SJSA1 (cell line): ENCODE data around the gene EEFSEC. TPM values are rescaled to one million over a fixed set of nuclear protein-coding genes. Genes with fewer than 3 reads are reported as not detected.

ENCODE experiments used
- DNase-seq, 2 experiments: peaks; one replicate each; pipeline ENCODE4 v3.0.0-alpha.2; 2015 to 2020; ENCODE audit warnings: low spot score in 2 of 2, low read depth in 1 of 2
- H3K27ac ChIP-seq: fragments of 250-450 bp; sonication (Bioruptor Pico); 2 replicates; pipeline ENCODE4 v1.5.1; 2020; ENCODE audit warnings: mild to moderate bottlenecking, moderate library complexity
- H3K27me3 ChIP-seq: fragments of 250-450 bp; sonication (Bioruptor Pico); replicated peaks from 2 replicates; pipeline ENCODE4 v1.5.1; 2020; ENCODE audit warnings: mild to moderate bottlenecking, moderate library complexity
- H3K36me3 ChIP-seq: fragments of 250-450 bp; sonication (Bioruptor Pico); 2 replicates; pipeline ENCODE4 v1.5.1; 2020; ENCODE audit warnings: mild to moderate bottlenecking
- H3K4me1 ChIP-seq: fragments of 250-450 bp; sonication (Bioruptor Pico); replicated peaks from 2 replicates; pipeline ENCODE4 v1.6.1; 2021; ENCODE audit warnings: mild to moderate bottlenecking
- H3K4me3 ChIP-seq: fragments of 250-450 bp; sonication (Bioruptor Pico); 2 replicates; pipeline ENCODE4 v1.5.1; 2020; ENCODE audit warnings: mild to moderate bottlenecking
- H3K9me3 ChIP-seq: fragments of 250-450 bp; sonication (Bioruptor Pico); replicated peaks from 2 replicates; pipeline ENCODE4 v1.5.1; 2020; ENCODE audit warnings: mild to moderate bottlenecking
- total RNA-seq: library from RNA; depleted of rRNA; stranded (reverse); fragments of >200 nt; shearing (Covaris generic); gene quantifications from 2 replicates; pipeline ENCODE4 v1.2.3, GENCODE V29; 2014

Gene EEFSEC
- total RNA-seq, 1 experiment from 2014 or later: 5.5 TPM

- Histone ChIP-seq H3K4me1 (no peaks in the 10 kb centered on the region), H3K9me3 (no peaks in the 10 kb centered on the region), H3K27me3 (no peaks in the 10 kb centered on the region), H3K4me3 (no peak overlapping the region), H3K36me3 (no peaks in the 10 kb centered on the region), H3K27ac (no peak overlapping the region)
- no peak for DNase-seq
These were observed 290.5 kb downstream of the EEFSEC start for GRCh38 chr3:128443771-128444170.

DNA sequence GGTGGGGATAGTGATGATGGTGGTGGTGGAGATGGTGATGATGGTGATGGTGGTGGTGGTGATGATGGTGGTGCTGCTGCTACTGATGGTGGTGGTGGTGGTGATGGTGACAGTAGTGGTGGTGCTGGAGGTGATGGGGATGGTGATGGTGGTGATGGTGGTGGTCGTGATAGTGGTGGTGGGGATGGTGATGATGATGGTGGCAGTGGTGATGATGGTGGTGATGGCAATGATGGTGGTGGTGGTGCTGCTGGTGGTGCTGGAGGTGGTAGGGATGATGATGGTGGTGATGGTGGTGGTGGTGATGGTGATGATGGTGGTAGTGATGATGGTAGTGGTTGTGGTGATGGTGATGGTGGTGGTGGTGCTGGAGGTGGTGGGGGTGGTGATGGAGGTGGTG lies 292.1 kb downstream of the EEFSEC start:
- no peaks in the 10 kb centered on the region for H3K4me1 ChIP-seq
- H3K9me3 ChIP-seq: no peaks in the 10 kb centered on the region
- no peaks in the 10 kb centered on the region for H3K36me3 ChIP-seq

DNA sequence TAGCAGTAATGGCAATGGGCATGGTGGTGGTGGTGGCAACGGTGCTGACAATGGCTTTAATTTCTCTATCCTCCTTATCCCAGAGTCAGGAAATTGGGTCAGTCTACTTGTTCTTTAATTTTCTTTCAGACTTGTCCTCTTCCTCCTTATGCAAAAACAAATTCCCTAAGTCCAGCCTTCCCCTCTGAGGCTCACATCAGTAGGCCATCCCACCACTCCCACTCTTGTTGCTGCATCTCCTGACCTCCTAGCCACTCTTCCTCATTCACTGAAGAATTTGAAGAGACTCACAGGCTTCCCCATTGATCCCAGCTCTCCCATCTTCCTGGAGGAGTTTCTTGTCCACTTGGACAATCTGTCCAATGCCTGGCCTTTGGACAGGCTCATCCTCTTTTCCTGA lies 293.5 kb downstream of the EEFSEC start:
- no peak for DNase-seq
- no peak overlapping the region for H3K27ac ChIP-seq
- no peak overlapping the region for H3K4me3 ChIP-seq
- H3K36me3 ChIP-seq: no peaks in the 10 kb centered on the region
- H3K4me1 ChIP-seq: no peaks in the 10 kb centered on the region
- H3K9me3 ChIP-seq: no peaks in the 10 kb centered on the region
- H3K27me3 ChIP-seq: no peaks in the 10 kb centered on the region

More for the DNA sequence above, 292.1 kb downstream of the EEFSEC start:
- Histone ChIP-seq H3K4me3 (no peak overlapping the region), H3K27ac (no peak overlapping the region), H3K27me3 (no peaks in the 10 kb centered on the region)
- no peak for DNase-seq

DNA sequence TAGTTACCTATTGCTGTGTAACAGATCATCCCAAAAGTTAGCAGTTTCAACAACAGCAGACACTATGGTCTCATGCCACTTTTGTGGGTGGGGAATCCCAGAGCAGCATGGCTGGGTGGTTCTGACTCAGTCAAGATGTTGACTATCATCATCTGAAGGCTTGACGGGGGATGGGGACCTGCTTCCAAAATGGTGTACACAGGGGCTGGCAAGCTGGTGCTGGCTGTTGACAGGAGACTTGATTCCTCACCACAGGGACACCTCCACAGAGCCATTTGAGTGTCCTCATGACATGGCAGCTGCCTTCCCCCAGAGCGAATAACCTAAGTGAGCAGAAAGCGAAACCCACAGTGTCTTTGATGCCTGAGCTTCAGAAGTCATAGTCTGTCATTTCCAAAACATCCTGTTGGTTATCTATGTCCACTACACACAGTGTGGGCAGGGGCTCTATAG lies 294.3 kb downstream of the EEFSEC start:
- no peaks in the 10 kb centered on the region for H3K9me3 ChIP-seq
- H3K4me1 ChIP-seq: no peaks in the 10 kb centered on the region
- H3K4me3 ChIP-seq: no peak overlapping the region
- no peak overlapping the region for H3K27ac ChIP-seq
- no peaks in the 10 kb centered on the region for H3K36me3 ChIP-seq
- H3K27me3 ChIP-seq: no peaks in the 10 kb centered on the region
- DNase-seq: no peak

- Histone ChIP-seq H3K4me3 (no peak overlapping the region), H3K36me3 (no peaks in the 10 kb centered on the region), H3K27ac (no peak overlapping the region), H3K27me3 (no peaks in the 10 kb centered on the region), H3K4me1 (no peaks in the 10 kb centered on the region), H3K9me3 (no peaks in the 10 kb centered on the region)
- DNase-seq: no peak
These were observed 295.2 kb downstream of the EEFSEC start for GRCh38 chr3:128448491-128448890.

DNA sequence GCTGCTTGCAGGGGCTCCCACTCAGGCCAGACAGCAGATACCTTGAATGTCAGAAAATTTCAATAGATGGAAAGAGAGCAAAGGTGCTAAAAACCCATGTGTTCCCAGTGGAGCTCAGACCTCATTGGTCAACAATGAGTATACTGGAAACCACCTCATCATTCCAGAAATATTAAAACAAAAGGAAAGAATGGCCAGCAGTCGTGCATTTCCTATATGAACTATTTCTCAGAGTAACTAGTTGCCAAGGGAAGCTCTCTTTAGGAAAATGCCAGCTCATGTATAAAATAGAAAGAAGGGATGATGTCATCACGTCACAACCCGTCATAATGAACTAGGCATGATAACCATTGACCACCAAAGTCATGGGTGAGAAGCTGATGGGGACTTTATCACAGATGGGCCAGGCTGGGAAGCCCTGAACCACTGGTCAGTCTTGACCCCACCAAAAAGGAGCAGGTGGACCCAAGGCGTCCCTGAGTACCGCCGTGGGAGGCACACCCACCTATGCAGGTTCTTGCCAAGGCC lies 295.9 kb downstream of the EEFSEC start:
- no peaks in the 10 kb centered on the region for H3K9me3 ChIP-seq
- no peak for DNase-seq

GRCh38 chr3:128452120-128452519 lies 298.8 kb downstream of the EEFSEC start:
- no peaks in the 10 kb centered on the region for H3K4me1 ChIP-seq
- no peak overlapping the region for H3K4me3 ChIP-seq
- H3K36me3 ChIP-seq: no peaks in the 10 kb centered on the region
- H3K27me3 ChIP-seq: 0 out of 2 replicates have a peak, but pooled peaks cover 3% of the 10 kb centered on the region
- DNase-seq: no peak
- no peaks in the 10 kb centered on the region for H3K9me3 ChIP-seq
- no peak overlapping the region for H3K27ac ChIP-seq

More for the DNA sequence above, 295.9 kb downstream of the EEFSEC start:
- no peak overlapping the region for H3K4me3 ChIP-seq
- no peaks in the 10 kb centered on the region for H3K27me3 ChIP-seq
- H3K27ac ChIP-seq: no peak overlapping the region
- H3K36me3 ChIP-seq: no peaks in the 10 kb centered on the region
- H3K4me1 ChIP-seq: no peaks in the 10 kb centered on the region

- no peaks in the 10 kb centered on the region for H3K36me3 ChIP-seq
- H3K4me1 ChIP-seq: no peaks in the 10 kb centered on the region
- H3K27ac ChIP-seq: no peak overlapping the region
- H3K4me3 ChIP-seq: no peak overlapping the region
- no peaks in the 10 kb centered on the region for H3K9me3 ChIP-seq
- H3K27me3 ChIP-seq: 0 out of 2 replicates have a peak, but pooled peaks cover 3% of the 10 kb centered on the region
- no peak for DNase-seq
These were observed 299.5 kb downstream of the EEFSEC start for GRCh38 chr3:128452678-128453275.

DNA sequence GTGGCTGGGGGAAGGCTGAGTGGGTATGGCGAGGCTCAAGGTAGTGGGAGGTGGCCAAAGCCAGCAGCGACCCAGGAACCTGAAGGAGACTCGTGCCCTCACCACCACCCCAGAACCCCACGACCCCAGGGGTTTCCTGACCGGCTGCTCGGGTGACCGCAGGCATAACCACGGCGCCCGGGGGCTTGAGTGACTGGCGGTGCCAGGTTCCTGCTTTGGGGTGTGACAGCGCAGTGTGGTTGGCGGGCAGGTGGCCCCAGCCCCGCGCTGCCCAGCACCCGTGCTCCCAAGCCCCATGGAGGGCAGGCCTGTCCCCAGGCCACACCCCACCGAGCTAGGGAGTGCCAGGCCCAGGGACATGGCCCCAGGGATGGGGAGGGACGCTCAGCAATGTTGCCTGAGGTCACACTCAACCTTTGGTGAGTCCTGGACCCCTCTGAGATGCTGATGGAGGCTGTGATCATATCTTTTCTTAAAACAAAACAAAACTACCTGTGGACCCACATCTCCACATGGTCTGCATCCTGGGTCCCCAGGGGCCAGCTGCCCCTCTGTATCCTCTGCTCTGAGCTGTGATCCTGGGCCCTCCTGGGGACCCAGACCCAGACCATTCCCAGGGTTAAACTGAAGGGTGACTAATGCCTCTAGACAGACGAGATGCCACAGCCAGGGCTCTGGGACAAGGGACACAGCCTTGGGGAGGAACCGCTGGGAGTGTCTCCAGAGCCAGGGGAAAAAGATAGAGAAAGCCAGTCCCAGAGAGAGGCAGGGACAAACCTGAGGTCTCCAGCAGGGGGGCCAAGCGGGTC lies 300.4 kb downstream of the EEFSEC start:
- no peak for DNase-seq
- 0 out of 2 replicates have a peak, but pooled peaks cover 3% of the 10 kb centered on the region for H3K27me3 ChIP-seq
- H3K4me3 ChIP-seq: no peak overlapping the region
- no peaks in the 10 kb centered on the region for H3K9me3 ChIP-seq
- H3K27ac ChIP-seq: no peak overlapping the region
- no peaks in the 10 kb centered on the region for H3K36me3 ChIP-seq
- no peaks in the 10 kb centered on the region for H3K4me1 ChIP-seq

GRCh38 chr3:128454310-128454618 lies 301.0 kb downstream of the EEFSEC start:
- DNase-seq: no peak
- no peak overlapping the region for H3K27ac ChIP-seq
- H3K9me3 ChIP-seq: no peaks in the 10 kb centered on the region
- 0 out of 2 replicates have a peak, but pooled peaks cover 3% of the 10 kb centered on the region for H3K27me3 ChIP-seq
- H3K4me3 ChIP-seq: no peak overlapping the region
- H3K4me1 ChIP-seq: no peaks in the 10 kb centered on the region
- H3K36me3 ChIP-seq: no peaks in the 10 kb centered on the region

DNA sequence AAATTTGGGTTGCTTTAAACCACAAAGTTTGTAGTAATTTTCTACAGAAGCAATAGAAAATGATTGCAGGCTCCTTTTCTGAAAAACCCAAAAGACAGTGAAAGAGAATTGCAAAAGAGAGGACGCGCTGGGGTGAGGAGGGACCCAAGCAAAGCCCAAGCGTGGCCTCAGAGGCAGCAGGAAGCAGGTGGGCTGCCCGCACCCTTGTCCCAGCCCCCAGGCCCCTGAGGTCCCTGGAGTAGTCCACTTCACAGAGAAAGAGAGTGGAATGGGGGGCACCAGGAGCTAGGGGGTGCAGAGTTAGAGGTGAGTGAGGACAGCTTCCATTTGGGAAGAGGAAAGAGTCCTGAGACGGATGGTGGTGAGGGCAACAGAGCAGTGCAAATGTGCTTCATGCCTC lies 301.8 kb downstream of the EEFSEC start:
- no peak for DNase-seq
- H3K27ac ChIP-seq: no peak overlapping the region
- no peaks in the 10 kb centered on the region for H3K4me1 ChIP-seq
- 0 out of 2 replicates have a peak, but pooled peaks cover 3% of the 10 kb centered on the region for H3K27me3 ChIP-seq
- H3K36me3 ChIP-seq: no peaks in the 10 kb centered on the region
- no peak overlapping the region for H3K4me3 ChIP-seq
- no peaks in the 10 kb centered on the region for H3K9me3 ChIP-seq

DNA sequence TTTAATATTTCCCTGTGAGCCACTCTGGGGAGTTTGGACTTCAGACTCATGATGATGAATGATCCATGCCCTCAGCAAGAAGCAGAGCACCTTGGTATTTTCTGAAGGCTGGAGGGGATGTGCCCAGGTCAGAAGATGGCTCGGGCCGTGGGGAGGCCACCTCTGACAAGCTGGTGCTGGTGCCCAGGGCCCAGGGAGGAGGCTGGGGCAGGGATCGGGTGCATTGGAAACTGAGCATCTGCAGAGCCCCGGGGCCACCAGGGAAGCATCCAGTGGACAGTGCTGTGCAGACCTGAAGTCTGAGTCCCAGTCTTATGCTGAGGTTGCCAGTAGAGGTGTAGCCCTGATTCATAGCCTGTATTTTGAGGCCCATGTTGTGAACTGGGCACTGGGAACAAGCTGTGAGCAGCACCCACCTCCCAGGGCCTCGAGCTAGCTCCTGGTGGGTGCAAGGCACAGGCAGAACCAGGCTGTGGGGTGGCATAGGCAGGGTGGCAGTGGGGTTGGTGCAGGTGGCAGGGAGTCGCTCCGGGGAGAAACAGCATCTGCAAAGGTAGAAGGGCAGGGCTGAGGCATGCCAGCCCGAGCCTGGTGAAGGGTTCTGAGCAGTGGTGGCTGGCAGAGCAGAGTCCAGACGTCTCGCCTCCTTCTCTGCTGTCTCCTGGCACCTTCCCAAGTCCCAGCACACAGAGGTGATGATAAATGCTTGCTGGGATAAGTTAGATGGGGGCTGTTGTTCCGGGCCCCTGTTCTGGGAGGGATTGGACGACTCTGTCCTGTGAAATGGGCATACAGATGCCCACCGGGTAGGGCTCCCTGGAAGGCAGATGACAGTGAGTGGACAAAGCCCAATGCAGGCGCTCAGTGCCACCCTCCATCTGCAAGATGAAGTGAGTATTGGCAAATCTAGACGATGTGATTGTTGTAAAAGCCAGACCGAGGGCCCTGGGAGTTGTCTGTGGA lies 302.8 kb downstream of the EEFSEC start:
- no peak overlapping the region for H3K27ac ChIP-seq
- DNase-seq: no peak
- H3K27me3 ChIP-seq: 0 out of 2 replicates have a peak, but pooled peaks cover 3% of the 10 kb centered on the region

More for the DNA sequence above, 302.8 kb downstream of the EEFSEC start:
- H3K9me3 ChIP-seq: no peaks in the 10 kb centered on the region
- H3K4me3 ChIP-seq: no peak overlapping the region
- no peaks in the 10 kb centered on the region for H3K36me3 ChIP-seq
- no peaks in the 10 kb centered on the region for H3K4me1 ChIP-seq
